Activated naive CD4-positive, alpha-beta T cell treated with anti-CD3 and anti-CD28 coated beads, Interleukin-2, amount 50 U/mL, for 72 hours (primary cell): ENCODE data around the gene CCNY. TPM values are rescaled to one million over a fixed set of nuclear protein-coding genes. Genes with fewer than 3 reads are reported as not detected.
"Not testable (repeated sequence)": the region's sequence is repeated elsewhere in the genome, so short reads cannot be mapped to it uniquely, and the experiment has no call there.

Experiments used
- ATAC-seq, 2 donors: fragments of 150-1000 bp; cut with Tn5 transposase; 2 replicates each; pipeline ENCODE4 v1.10.0; 2021; ENCODE audit warnings: mild to moderate bottlenecking in 2 of 2, moderate library complexity in 2 of 2
- DNase-seq, 2 donors: peaks; one replicate each; pipeline ENCODE4 v3.0.0; 2021 to 2022; ENCODE audit warnings: low spot score in 2 of 2
- H3K27ac Mint-ChIP-seq, 2 donors: one replicate each; pipeline ENCODE4 v1.8.0; 2022; ENCODE audit warnings: mild to moderate bottlenecking in 2 of 2, mixed read lengths in 2 of 2
- H3K36me3 Mint-ChIP-seq, 2 donors: one replicate each; pipeline ENCODE4 v1.8.0; 2022; ENCODE audit warnings: mixed read lengths in 2 of 2
- H3K9me3 Mint-ChIP-seq, 2 donors: one replicate each; pipeline ENCODE4 v1.8.0; 2022; ENCODE audit warnings: mixed read lengths in 2 of 2
- total RNA-seq, 2 donors: library from RNA; stranded (reverse); gene quantifications; one replicate each; pipeline ENCODE4 v1.2.3, GENCODE V29; 2022

Gene CCNY
- 10 to 100 TPM; 31.4 to 44.2 TPM for total RNA-seq

- ATAC-seq = peak; percentile 68 to 70
- DNase-seq = peak; percentile 74 to 79
- Mint-ChIP-seq H3K36me3 (peaks cover 10 to 17% of the 10 kb centered on the region in 2 donors), H3K27ac (peak within 1 kb of the TSS; percentile 92 to 99), H3K9me3 (no peaks in the 10 kb centered on the region)
These were observed at the start of gene CCNY for GRCh38 chr10:35336084-35336831. CCNY (plus strand) TSS chr10:35336509; CDS start chr10:35337054, 545 bp downstream.

DNA sequence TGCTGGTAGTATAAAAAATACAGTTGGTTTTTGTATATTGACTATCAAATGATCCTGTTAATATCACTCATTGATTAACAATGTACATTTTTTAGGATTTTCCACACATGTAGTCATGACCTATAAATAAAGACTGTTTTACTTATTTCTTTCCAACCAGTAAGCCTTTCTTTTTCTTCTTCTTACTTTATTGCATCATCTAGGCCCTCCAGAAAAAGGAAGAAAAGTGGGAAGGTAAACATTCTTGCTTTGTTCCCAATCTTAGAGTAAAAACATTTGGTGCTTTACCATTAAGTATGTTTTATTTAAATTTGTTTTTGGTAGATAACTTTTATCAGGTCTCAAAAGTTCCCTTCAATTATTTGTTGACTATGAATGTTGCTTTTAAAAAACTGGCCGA, 47.1 kb upstream of the CCNY start:
- Mint-ChIP-seq H3K36me3 (no peaks in the 10 kb centered on the region), H3K9me3 (no peaks in the 10 kb centered on the region), H3K27ac (no peak overlapping the region)
- DNase-seq (no peak), ATAC-seq (no peak)

DNA sequence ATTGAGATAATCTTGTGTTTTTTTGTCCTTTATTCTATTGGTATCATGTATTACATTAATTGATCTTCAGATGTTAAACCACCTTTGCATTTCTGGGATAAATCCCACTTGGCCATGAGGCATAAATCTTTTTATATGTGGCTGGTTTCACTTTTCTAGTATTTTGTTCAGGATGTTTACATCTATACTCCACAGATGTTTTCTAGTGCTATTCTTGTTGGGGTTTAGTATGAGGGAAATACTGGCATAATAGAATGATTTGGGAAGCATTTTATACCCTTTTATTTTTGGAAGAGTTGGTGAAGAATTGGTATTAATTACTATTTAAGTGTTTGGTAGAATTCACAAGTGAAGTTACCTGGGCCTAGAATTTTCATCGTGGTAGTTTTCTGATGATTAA, 41.8 kb upstream of the CCNY start:
- Mint-ChIP-seq H3K9me3 (no peaks in the 10 kb centered on the region), H3K36me3 (peaks cover 0 to 6% of the 10 kb centered on the region in 2 donors), H3K27ac (no peak overlapping the region)
- ATAC-seq (no peak), DNase-seq (no peak)

GRCh38 chr10:35299016-35299415, 37.3 kb upstream of the CCNY start:
- Mint-ChIP-seq H3K27ac (no peak overlapping the region), H3K36me3 (peaks cover 0 to 6% of the 10 kb centered on the region in 2 donors), H3K9me3 (no peaks in the 10 kb centered on the region)
- DNase-seq = no peak
- no peak for ATAC-seq

GRCh38 chr10:35300063-35300699, 36.1 kb upstream of the CCNY start:
- no peak overlapping the region for H3K27ac Mint-ChIP-seq
- ATAC-seq = no peak
- DNase-seq = no peak

DNA sequence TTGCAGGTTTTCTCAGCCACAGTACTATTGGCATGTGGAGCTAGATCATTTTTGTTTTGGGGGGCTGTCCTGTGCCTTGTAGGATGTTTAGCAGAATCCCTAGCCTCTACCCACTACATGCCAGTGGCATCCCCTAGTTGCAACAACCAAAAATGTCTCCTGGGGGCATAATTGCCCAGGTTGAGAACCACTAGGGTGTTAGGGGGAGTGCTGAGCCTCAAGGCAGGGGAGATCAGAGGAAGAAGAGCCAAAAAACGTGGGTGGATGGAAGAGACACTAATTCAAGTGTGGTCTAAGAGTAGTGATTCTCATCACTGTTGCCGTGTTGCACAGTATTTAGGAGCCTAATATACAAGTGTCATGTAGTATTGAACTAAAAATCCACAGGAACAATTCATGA, 31.7 kb upstream of the CCNY start:
- ATAC-seq (peak in 1 of 2 donors; percentile 49), DNase-seq (no peak)
- Mint-ChIP-seq H3K36me3 (no peaks in the 10 kb centered on the region), H3K9me3 (no peaks in the 10 kb centered on the region), H3K27ac (no peak overlapping the region)

More at GRCh38 chr10:35300063-35300699, 36.1 kb upstream of the CCNY start:
- peaks cover 0 to 6% of the 10 kb centered on the region in 2 donors for H3K36me3 Mint-ChIP-seq
- no peaks in the 10 kb centered on the region for H3K9me3 Mint-ChIP-seq

GRCh38 chr10:35306852-35307251, 29.5 kb upstream of the CCNY start:
- H3K9me3 Mint-ChIP-seq = no peaks in the 10 kb centered on the region
- no peak overlapping the region for H3K27ac Mint-ChIP-seq
- DNase-seq (no peak), ATAC-seq (peak in 1 of 2 donors; percentile 20)
- H3K36me3 Mint-ChIP-seq = no peaks in the 10 kb centered on the region

- H3K27ac Mint-ChIP-seq = no peak overlapping the region
- no peak for DNase-seq
- ATAC-seq = no peak
- H3K36me3 Mint-ChIP-seq = no peaks in the 10 kb centered on the region
- H3K9me3 Mint-ChIP-seq = no peaks in the 10 kb centered on the region
These were observed 29.0 kb upstream of the CCNY start for GRCh38 chr10:35307297-35307696.

DNA sequence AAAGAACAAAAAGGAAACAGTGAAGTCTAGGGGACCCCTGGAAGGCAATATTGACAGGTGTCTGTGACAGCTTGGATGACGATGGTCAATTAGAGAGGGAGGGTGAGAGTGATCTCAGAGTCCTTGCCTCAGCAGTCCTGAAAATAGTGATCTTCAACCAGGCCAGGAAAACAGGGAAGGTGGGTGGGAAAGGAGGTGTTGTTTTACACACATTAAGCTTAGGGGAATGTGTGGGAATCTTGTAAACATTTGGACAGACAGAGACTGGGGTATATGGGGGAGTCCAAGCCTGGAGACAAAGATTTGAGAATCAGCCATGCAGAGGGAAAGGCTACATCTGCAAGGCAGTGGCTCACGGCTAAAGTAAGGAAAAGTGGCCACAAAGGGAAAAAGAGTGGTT, 27.5 kb upstream of the CCNY start:
- no peak for ATAC-seq
- no peak overlapping the region for H3K27ac Mint-ChIP-seq

DNA sequence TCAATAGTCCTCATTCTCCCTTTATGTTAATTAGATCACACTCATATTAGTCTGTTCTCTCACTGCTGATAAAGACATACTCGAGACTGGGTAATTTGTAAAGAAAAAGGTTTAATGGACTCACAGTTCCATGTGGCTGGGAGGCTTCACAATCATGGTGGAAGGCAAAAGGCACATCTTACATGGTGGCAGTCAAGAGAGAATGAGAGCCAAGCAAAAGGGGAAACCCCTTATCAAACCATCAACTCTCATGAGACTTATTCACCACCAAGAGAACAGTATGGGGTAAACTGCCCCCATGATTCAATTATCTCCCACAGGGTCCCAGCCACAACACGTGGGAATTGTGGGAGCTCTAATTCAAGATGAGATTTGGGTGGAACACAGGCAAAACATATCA, 22.2 kb upstream of the CCNY start:
- H3K9me3 Mint-ChIP-seq = peaks cover 5 to 14% of the 10 kb centered on the region in 2 donors
- H3K27ac Mint-ChIP-seq, DNase-seq, ATAC-seq: not testable (repeated sequence)
- peaks cover 18 to 49% of the 10 kb centered on the region in 2 donors for H3K36me3 Mint-ChIP-seq

More for the DNA sequence above, 27.5 kb upstream of the CCNY start:
- DNase-seq = no peak
- no peaks in the 10 kb centered on the region for H3K9me3 Mint-ChIP-seq
- H3K36me3 Mint-ChIP-seq = peaks cover 0 to 10% of the 10 kb centered on the region in 2 donors

DNA sequence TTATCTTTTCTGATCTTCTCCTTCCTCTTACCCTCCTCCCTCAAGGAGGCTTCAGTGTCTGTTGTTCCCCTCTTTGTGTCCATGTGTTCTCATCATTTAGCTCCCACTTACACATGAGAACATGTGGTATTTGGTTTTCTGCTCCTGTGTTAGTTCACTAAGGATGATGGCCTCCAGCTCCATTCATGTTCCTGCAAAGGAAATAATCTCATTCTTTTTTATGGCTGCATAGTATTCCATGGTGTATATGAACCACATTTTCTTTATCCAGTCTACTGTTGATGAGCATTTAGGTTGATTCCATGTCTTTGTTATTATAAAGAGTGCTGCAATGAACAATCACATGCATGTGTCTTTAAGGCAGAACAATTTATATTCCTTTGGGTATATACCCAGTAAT, 21.1 kb upstream of the CCNY start:
- not testable (repeated sequence) for ATAC-seq, H3K27ac Mint-ChIP-seq, DNase-seq
- Mint-ChIP-seq H3K36me3 (peaks cover 18 to 51% of the 10 kb centered on the region in 2 donors), H3K9me3 (peaks cover 5 to 14% of the 10 kb centered on the region in 2 donors)

DNA sequence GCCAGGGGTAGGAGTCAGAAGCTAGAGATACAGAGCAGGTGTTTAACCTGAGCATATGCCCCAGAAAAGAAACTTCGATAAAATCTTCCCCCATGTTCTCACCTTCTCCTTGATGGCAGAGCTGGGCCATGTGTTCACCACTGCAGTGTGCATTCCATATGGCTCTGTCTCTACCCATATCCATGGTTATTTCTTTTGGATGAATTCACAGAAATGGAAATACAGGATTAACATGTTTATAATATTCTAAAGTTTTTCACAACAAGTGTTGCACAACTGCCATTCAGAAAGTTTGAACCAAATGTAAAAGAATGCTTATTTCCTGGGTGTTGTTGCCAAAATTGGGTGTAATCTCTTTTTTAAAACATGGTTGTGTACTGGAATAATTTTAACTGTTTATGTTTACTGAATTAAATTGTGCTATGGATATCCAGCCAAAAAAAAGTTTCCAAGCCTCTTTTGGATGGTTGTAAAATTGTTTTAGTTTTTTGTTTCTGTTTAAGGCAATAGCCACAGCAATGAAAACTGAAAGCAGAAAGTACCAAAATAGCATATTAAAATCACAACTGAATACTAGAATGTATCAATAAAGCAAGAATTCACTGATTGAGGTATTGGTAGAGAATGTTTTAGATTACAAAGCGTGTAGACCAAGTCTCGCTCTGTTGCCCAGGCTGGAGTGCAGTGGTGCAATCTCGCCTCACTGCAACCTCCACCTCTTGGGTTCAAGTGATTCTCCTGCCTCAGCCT, 19.9 kb upstream of the CCNY start:
- Mint-ChIP-seq H3K9me3 (peaks cover 5 to 14% of the 10 kb centered on the region in 2 donors), H3K27ac (no peak overlapping the region), H3K36me3 (peaks cover 18 to 51% of the 10 kb centered on the region in 2 donors)
- ATAC-seq (no peak), DNase-seq (no peak)

GRCh38 chr10:35318551-35318950, 17.8 kb upstream of the CCNY start:
- ATAC-seq (no peak), DNase-seq (no peak)
- Mint-ChIP-seq H3K36me3 (peaks cover 23 to 59% of the 10 kb centered on the region in 2 donors), H3K27ac (no peak overlapping the region), H3K9me3 (peaks cover 5 to 17% of the 10 kb centered on the region in 2 donors)

- peaks cover 0 to 10% of the 10 kb centered on the region in 2 donors for H3K9me3 Mint-ChIP-seq
- H3K27ac Mint-ChIP-seq = no peak overlapping the region
- ATAC-seq (no peak), DNase-seq (no peak)
- peaks cover 15 to 51% of the 10 kb centered on the region in 2 donors for H3K36me3 Mint-ChIP-seq
These were observed 16.0 kb upstream of the CCNY start for GRCh38 chr10:35320341-35320740.

- ATAC-seq = no peak
- Mint-ChIP-seq H3K36me3 (peaks cover 7 to 32% of the 10 kb centered on the region in 2 donors), H3K9me3 (peaks cover 0 to 3% of the 10 kb centered on the region in 2 donors), H3K27ac (no peak overlapping the region)
- DNase-seq = no peak
These were observed 13.7 kb upstream of the CCNY start for GRCh38 chr10:35322636-35323035.

DNA sequence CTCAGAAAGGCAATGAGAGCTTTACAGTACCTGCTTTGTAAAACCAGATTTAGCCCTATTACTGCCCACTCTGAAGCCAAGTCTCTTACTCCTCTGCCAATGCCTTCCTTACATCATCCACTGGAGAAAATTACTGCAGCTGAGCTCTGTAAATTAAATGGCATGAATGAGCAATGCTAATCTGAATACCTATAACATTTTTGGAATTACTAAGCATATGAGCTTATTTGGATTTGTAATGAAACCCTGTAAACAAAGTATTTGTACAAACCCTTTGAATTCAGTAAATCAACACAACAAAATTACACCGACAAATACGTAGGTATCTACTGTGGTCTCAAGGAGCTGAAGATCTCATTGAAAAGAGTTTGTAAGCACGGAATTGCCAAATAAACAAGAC, 12.1 kb upstream of the CCNY start:
- Mint-ChIP-seq H3K27ac (no peak overlapping the region), H3K9me3 (peaks cover 0 to 3% of the 10 kb centered on the region in 2 donors), H3K36me3 (peaks cover 7 to 26% of the 10 kb centered on the region in 2 donors)
- DNase-seq (no peak), ATAC-seq (no peak)
